ENCODE results near the gene TMEM31.

DNA sequence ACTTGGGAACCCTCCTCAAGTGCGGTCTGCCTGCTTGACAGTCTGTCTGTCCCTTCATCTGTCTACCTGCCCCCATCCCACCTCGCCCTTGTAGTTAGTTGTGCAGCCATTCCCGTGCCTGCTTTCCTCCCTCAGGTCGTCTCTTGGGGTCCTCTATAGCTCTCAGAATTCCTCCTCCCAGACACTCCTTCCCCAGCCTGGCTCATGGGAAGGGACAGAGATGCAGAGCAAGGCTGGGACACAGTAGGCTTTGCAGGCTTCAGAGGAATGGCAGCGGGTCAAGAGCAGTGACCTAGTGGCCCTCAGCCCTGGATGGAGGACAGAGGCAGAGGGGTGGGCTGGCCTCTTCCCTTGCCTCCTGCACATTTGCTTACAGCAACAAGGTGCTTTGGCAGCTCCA lies 18.3 kb downstream of the TMEM31 start:
- no peak for TF ChIP-seq POLR2A (IDR thresholded peaks at IDR 0.05)
- TF ChIP-seq, protein P1, sequence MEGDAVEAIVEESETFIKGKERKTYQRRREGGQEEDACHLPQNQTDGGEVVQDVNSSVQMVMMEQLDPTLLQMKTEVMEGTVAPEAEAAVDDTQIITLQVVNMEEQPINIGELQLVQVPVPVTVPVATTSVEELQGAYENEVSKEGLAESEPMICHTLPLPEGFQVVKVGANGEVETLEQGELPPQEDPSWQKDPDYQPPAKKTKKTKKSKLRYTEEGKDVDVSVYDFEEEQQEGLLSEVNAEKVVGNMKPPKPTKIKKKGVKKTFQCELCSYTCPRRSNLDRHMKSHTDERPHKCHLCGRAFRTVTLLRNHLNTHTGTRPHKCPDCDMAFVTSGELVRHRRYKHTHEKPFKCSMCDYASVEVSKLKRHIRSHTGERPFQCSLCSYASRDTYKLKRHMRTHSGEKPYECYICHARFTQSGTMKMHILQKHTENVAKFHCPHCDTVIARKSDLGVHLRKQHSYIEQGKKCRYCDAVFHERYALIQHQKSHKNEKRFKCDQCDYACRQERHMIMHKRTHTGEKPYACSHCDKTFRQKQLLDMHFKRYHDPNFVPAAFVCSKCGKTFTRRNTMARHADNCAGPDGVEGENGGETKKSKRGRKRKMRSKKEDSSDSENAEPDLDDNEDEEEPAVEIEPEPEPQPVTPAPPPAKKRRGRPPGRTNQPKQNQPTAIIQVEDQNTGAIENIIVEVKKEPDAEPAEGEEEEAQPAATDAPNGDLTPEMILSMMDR (IDR thresholded peaks at IDR 0.05) = no peak

Data from esophagus squamous epithelium (tissue), 4 donors.